Lung microvascular endothelial cell (primary cell): ENCODE data around the gene CADPS. TPM values are rescaled to one million over a fixed set of nuclear protein-coding genes. Genes with fewer than 3 reads are reported as not detected.

Experiments used
- DNase-seq, 2 donors: peaks; one replicate each; pipeline versions ENCODE4 v3.0.0 to v3.0.0-alpha.2; 2010; ENCODE audit warnings: low read depth in 2 of 2
- total RNA-seq: library from RNA; depleted of rRNA; stranded (reverse); fragments of >200 nt; gene quantifications from 2 replicates; pipeline ENCODE4 v1.2.1, GENCODE V29; 2014

CADPS gene
- total RNA-seq, 1 donor from 2014 or later: not detected

DNA sequence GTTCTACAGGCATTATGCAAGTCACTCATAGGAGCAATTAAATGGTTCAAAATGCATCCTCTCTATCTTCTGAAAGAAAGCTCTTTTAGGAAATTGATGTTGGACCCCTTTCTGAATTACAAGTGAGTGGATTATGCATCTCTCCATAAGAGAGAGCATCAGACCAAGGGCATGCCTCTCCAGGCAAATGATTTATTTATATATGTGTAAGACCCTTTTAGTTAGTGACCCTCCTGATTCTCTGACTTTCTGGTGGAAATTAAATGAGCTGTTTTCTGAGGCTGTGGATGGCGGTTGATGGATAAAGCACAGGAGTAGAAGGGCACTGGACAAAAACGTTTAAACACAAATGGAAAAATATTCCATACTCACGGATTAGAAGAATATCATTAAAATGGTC lies 62.6 kb downstream of the CADPS start:
- DNase-seq: no peak

DNA sequence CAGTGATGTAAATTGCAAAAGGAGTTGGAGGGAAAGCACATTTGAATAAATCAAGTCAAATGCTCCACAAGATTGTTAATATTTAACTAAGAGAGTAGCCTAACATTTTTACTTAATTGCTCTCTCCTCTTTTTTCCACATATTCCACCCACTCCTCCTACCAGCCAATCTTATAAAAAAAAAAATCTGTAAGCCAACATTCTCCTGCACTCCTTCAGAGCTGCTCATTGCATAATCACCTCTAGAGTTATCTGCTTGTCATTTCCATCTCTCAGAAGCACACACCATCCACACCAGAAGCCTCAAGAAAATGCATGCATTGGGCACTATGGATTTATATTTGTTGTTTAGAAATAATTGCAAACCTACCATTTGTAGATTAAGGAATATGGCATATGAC lies 64.1 kb downstream of the CADPS start:
- no peak for DNase-seq

DNA sequence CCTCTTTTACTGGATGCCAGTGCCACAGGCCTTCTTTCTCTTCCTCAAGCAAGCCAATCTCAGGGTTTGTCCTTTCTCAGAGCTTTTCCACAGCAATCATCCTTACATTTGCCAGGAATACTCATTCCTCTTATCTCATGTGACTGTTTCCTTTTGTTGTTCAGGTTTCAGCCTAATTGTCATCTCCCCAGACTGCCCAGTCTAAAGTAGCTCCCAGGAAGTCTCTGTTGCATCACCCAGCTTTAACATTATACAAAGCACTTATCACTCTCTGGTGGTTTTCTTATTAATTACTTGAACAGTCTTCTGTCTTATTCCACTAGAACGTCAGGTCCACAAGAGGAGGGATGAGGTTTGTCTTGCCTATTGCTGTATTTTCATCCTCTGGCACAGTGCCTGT lies 65.8 kb downstream of the CADPS start:
- DNase-seq: no peak

DNA sequence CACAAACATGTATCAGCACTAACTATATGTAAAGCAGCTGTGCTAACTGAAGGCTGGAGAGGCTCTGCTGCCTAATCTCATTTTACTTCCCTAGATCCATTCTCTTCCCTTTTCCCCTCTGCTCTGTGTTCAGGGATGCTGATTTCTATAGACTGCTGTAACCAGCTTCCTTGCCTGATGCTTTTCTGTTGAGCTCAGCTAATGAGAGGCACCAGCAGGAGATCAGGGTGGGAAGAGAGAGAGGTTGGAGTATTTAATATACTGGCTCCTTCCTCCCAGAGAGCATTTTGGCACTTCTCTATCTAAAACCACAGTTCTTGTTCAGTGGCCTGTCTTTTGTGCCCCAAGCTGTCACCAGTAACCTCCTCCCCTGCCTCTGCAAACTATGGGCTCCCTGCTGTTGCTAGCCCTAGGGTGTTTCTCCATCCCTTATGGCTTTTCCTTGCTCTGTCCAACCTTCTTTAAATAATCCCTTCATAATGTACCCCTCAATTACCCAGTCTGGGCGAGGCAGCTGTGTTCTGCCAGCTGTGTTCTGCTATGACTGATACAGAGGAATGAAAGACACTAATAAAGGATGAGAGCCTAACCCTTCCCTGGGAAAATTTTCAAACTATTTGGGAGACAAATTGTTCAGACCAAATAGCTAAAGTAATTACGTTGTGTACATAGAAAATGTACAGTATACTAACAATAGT lies 69.5 kb downstream of the CADPS start:
- DNase-seq: no peak

DNA sequence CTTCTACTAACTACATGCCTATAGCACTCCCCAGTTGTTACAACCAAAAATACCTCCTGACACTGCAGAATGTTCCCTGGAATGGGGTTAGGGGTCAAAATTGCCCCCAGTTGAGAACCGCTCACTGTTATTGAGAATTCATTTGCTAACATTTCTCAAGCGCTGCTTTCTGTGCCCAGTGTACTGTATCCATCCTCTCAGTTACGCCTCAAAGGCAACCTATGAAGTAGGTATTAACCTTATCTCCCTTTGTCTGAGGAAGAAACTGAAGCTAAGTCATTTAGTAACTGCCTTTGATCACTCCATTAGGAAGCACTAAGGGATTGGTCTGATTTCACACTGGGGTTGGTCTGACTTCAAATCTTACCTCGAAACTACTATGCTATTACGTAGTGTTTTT lies 70.1 kb downstream of the CADPS start:
- DNase-seq: no peak

DNA sequence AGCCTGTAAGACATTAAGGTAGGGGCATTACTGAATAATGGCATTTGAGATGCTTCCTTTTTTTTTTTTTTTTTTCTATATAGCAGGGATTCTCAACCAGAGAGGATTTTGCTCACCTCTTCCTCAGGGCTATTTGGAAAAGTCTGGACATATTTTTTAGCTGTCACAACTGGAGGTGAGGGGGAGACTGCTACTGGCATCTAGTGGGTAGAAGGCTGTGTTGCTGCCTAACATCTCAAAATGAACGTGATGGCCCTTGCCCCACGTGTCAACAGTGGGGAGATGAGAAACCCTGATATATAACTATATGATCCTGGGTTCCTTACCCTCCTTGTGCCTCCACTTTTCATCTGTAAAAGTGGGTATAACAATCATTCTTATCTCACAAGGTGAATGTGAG lies 71.9 kb downstream of the CADPS start:
- no peak for DNase-seq

DNA sequence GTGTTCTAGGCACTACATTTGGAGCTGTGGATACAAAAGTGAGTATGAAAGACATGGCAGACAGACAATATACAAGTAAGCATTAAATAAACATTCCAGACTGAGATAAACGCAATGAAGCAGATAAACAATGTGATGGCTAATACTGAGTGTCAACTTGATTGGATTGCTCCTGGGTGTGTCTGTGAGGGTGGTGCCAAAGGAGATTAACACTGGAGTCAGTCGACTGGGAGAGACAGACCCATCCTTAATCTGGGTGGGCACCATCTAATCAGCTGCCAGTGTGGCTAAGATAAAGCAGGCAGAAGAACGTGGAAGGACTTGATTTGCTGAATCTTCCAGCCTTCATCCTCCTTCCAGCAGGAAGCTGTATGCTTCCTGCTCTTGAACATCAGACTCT lies 77.2 kb downstream of the CADPS start:
- no peak for DNase-seq

DNA sequence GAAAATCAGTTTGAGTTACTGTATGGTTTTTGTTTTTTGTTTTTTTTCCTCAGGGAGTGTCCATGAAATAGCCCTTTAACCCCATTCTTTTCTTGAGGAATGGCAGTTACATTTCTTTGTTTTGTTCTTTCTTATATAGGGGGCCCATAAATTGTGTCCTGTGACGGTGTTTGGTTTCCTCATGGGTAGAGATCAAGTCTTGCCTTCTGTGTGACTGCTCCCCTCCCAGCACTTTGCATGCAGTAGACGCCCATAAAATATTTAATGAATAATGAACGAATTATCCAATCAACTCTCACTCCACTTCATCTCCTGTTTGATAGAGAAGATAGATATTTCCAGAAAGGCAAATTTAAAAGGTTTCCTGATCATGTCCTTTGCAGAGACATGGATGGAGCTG lies 78.1 kb downstream of the CADPS start:
- no peak for DNase-seq

DNA sequence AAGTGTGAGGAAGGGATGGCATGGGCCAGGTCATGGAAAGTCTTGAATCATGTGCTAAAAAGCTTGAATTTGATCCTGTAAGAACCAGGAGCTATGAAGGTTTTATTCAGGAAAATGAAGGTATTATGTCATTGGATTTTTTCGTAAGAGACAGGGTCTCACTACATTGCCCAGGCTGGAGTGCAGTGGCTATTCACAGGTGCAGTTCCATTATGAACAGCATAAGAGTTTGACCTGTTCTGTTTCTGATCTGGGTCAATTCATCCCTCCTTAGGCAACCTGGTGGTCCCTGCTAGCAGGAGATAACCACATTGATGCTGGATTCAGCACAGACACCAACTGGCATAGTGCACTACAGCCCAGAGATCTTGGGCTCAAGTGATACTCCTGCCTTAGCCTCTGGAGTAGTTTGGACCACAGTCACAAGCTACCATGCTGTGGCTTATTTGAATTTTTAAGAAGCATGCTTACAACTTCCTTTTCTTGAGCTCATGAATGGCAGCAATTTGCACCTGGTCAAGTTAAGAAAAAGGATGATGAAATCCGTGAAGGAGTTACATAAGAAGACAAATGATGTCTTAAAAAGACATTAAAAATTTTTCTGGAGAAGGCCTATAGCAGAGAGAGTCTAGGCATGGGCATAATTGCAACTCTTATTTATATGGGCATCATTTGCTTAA lies 79.1 kb downstream of the CADPS start:
- no peak for DNase-seq

DNA sequence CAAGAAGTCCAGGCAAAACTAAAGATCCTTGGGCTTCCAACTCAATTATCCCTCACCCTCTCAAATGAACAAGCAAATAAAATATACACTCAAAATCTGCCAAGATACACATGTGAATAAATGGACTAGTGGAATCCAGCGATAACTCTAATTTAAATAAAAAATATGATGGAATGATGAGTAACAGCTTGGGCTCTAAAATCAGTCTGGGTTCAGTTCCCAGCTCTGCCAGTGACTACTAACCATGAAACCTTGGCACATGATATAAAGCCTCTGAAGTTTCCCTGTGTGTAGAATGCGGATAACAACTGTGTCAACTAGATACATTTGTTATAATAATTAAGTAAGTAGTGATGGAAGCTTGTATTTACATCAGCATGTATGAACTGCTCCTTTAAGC lies 81.3 kb downstream of the CADPS start:
- DNase-seq: no peak

DNA sequence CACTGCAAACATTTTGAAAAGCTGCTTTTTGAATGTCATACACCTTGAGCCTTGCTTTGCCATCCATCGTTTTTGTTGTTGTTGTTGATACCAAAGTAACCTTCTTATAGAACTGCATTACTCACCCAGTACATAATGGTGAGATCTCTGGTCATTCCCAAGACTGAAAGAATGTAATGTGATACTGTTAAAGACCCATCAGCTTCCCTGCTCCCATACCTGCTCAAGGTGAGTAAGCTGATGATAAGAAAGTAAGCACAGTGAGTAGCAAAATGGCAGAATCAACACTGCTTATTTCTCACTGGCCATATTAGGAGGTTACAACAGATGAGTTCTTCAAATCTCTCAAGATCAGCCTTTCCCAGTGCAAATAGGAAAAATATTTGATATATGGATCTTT lies 89.8 kb downstream of the CADPS start:
- no peak for DNase-seq

DNA sequence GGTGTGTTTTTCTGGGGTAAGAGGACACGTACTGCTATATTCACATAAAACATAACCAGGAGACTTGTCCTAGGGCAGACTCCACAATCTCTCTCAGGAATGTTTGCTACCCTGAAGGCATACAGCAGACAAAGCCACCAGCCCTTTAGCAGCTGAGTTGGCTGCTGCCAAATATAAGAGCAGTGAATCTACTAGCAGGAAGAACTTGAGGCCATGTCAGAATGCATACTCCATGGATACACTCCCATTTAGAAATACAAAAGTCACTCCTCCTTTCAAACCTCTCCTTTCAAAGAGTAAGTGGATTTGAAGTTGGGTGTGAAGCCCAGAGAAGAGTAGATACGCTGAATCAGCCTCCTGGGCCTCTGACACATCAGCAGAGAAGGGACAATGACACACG lies 94.1 kb downstream of the CADPS start:
- DNase-seq: no peak

DNA sequence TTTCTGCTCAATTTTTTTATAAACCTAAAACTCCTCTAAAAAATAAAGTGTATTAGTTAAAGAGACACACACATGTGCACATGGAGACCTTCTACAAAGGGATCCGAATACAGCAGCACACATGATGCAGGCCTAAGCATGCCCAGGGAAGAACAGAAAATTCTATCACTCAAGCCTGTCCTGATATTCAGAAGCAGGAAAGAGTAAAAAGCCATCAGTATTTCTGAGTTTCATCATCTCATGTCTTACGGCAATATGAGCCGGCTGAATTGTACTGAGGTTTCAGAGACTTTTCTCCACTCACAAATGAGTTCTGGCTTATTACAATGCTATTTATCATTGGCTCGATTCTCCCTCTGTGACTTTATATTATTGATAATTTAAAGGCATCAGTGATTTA lies 97.5 kb downstream of the CADPS start:
- DNase-seq: no peak

DNA sequence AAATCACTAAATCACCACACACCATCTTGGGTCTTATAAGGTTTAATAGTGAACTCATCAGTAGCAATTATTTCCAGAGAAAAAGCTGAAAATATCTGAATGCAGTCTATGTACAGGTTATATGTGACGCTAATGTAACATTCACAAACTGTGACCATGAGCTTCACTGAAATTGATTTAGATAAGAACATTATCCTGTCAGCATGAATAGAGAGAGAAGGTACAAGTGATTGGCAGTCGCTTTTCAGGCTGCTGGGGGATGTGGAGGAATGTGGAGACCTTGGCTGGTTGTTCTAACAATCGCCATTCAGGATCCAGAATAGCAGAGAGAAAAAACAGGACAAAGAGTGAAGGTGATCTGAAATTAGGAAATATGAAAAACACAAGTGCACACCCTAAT lies 98.1 kb downstream of the CADPS start:
- DNase-seq: no peak

DNA sequence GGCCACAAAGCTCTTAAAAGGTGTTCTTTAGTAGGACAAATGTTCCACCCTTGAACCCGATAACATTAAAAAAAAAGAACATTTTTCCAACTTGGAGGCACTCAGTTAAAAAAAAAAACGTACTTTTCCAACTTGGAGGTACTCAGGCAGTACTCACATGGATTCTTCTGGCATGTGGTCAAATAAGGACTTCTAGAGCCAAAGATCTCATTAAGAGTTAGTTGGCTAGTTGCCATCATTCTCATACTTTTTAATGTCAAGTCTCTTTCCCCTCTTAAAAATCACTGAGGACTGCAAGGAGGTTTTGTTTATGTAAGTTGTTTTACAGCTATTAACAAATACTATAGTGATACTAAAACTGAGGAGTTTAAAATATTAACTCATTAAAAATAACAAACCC lies 101.0 kb downstream of the CADPS start:
- no peak for DNase-seq

DNA sequence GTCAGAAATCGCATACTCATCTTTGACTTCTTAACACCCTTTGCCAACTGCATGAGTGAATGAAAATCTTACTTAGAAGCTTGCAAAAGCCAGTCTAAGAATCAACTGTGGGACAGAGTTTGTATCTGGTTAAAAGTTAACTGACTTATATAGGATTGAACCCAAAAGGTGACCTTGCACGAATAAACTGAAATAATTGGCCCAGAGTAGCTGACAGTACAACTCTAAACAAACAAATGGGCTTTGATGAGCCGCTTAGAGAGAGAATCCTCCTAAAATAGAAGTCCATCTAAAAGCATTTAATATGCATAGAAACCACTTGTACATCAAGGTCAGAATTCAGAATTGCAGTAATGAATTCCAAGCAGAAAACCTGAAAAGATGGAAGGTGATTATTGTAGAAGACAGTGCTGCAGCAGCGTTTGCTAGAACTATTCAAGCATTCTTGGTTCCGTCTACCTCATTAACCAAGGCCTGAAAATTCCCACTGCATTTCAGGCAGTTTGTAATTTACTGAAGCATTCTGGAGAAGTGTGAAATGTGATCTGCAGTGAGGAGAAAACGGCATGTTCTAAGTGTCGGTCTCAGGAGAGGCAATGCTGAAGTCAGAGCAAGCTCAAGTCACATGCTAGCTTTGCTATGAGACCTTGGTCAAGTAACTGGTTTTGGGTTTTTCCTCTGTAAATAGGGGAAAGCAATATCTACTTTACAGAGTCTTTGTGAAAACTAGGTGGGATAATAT lies 103.7 kb downstream of the CADPS start:
- DNase-seq: no peak

DNA sequence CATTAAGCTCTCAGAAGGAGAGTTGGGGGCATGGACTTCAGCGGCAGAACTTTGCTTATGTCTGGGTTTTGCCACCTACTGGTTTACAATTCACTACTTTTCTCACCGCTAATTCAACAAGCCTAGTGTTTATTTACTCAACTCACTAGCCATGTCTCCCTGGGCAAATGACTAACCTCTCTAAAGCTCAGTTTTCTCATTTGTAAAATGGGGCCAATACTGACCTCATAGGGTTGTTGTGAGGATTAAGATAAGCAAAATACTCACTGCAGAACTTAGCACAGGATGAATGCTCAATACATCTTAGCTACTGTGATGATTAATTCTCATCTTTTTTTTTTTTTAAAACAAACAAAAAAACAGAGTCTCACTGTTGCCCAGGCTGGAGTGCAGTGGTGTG lies 106.3 kb downstream of the CADPS start:
- no peak for DNase-seq

DNA sequence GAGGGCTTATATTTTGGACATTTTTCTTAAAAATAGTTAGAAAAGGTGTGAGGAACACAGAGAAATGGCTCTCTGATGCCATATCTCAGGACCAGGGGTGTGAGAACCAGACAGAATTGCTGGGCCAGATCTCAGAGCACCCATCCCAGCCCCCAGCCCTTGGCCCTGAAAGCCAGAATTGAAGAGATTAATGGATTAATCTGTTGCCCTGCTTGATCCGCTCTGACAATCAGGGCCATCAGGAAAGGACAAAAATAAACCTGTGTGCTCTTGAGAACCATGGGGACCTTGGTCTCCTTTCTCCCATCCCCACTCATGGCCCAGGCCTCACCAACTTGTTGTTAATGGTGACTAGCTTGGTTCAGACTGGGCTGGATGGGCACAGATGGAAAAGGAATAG lies 113.5 kb downstream of the CADPS start:
- no peak for DNase-seq

DNA sequence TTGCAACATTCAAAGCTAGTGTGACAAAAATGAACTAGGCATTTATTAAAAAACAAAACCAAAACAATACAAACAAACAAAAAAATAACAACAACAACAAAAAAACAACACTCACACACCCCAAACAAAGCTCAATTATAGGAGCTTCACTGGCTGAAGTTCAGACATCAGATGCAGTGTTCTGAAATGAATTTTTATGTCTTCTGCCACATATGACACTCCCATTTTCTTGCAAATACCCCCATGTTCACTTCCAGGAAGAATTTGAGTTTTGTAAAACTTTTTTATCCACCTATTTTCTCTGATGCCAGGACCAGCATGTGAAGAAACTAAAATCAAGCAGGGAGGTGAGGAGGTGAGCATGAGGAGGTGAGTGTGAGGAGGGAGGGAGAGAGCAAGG lies 113.9 kb downstream of the CADPS start:
- no peak for DNase-seq

DNA sequence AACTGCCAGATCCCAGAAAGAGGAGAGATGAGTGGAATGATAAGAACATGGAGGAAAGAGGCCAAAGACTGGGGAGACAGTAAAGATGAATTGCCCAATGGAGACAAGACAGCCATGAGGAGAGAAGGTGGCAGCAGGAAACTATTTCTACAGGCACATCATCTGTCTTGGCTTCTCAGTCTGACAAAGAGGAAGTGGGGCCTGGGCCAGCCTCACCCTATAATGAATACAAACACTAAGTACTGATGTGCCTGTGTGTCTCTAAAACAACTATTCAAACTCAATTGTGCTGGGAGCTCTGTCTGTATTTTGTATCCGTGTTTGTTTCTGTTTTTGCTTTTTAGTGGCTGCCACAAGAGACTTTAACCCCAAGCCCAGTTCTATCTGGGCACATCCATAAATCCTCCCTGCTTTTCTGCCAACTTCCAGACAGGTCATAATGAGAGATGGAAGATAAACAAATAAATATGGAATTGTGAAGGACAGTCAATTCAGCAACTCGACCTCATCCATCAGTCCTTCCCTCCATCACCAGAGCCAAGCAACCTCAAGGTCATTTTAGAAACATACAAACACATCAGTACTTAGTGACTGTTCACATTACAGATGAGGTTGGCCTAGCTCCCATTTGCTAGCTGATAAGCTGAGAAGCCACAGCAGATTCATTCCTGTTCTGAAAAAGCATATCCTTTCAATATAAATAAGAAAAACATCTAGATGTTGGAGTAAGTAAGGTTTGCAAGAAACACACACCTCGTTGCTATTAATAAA lies 116.7 kb downstream of the CADPS start:
- no peak for DNase-seq

DNA sequence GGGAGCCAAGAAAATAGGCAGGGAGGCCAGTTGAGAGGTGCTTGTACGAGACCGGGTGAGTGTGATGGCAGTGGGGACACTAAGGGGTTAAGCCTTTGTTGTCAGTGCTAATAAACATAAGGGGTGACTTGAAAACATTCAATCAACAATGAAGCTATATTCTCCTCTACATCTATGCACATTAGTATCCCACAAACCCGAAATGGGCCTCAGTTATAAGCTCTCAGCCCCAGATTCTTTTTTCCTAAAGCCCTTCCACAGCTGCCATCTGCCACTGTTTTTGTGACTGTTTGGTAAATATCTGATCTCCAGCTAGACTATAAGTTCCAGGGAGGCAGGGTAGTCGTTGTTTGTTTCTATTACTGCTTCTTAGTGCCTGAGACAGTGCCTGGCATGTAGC lies 118.2 kb downstream of the CADPS start:
- no peak for DNase-seq

DNA sequence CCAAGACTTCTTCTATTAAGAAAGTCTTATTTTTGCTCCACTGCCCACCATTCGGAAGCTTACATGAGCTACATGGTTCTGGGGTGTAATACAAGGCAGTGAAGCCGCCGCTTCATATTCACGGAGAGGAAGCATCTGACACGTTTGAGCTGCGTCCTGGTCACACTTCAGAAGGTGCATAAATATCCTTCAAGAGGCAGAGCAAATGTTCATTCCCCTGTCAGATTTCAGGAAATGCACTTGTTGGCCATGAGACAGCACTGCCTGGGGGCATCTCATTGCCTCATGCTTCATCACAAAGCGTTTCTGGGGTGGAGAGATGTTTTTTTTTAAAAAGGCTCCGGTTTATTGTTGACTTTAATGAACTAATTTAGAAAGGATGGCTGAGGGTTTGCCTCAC lies 119.9 kb downstream of the CADPS start:
- DNase-seq: no peak
